Dendritic cell treated with granulocyte-macrophage colony-stimulating factor and Interleukin-4, amounts not matched to agents 40 ng/mL and 50 ng/mL, for 4 days (primary cell): ENCODE data around the gene OLFM3.

ENCODE experiments used
- H3K27ac Mint-ChIP-seq: one replicate; pipeline ENCODE4 v1.8.0; 2022; ENCODE audit warnings: mild to moderate bottlenecking, mixed read lengths
- H3K27me3 Mint-ChIP-seq: one replicate; pipeline ENCODE4 v1.8.0; 2022; ENCODE audit warnings: mild to moderate bottlenecking, mixed read lengths
- H3K36me3 Mint-ChIP-seq: one replicate; pipeline ENCODE4 v1.8.0; 2022; ENCODE audit warnings: low read depth, mixed read lengths
- H3K4me1 Mint-ChIP-seq: one replicate; pipeline ENCODE4 v1.8.0; 2022; ENCODE audit warnings: low read depth, mixed read lengths
- H3K4me3 Mint-ChIP-seq: one replicate; pipeline ENCODE4 v1.8.0; 2022; ENCODE audit warnings: mild to moderate bottlenecking, moderate library complexity, mixed read lengths
- H3K9me3 Mint-ChIP-seq: one replicate; pipeline ENCODE4 v1.8.0; 2022; ENCODE audit warnings: mixed read lengths
- intact Hi-C: fragments of 100-400 bp; cut with micrococcal nuclease; formaldehyde crosslinking; loops from one replicate; pipeline ENCODE4 v1.15.0; 2022

Gene OLFM3

GRCh38 chr1:101920577-101920976 lies 76.1 kb downstream of the OLFM3 start:
- Mint-ChIP-seq H3K27ac (no peak overlapping the region), H3K36me3 (no peaks in the 10 kb centered on the region), H3K4me3 (no peak overlapping the region), H3K9me3 (no peaks in the 10 kb centered on the region), H3K4me1 (no peaks in the 10 kb centered on the region), H3K27me3 (no peaks in the 10 kb centered on the region)
- intact Hi-C loops: no loop called here

- intact Hi-C loops: no loop called here
- Mint-ChIP-seq H3K4me3 (no peak overlapping the region), H3K27me3 (no peaks in the 10 kb centered on the region), H3K9me3 (no peaks in the 10 kb centered on the region), H3K36me3 (no peaks in the 10 kb centered on the region), H3K4me1 (no peaks in the 10 kb centered on the region), H3K27ac (no peak overlapping the region)
These were observed 78.4 kb downstream of the OLFM3 start for GRCh38 chr1:101918277-101918676.

GRCh38 chr1:101915597-101915996 lies 81.1 kb downstream of the OLFM3 start:
- no peaks in the 10 kb centered on the region for H3K4me1 Mint-ChIP-seq
- H3K4me3 Mint-ChIP-seq: no peak overlapping the region
- intact Hi-C loops: no loop called here
- no peaks in the 10 kb centered on the region for H3K27me3 Mint-ChIP-seq
- H3K27ac Mint-ChIP-seq: no peak overlapping the region
- H3K9me3 Mint-ChIP-seq: no peaks in the 10 kb centered on the region
- no peaks in the 10 kb centered on the region for H3K36me3 Mint-ChIP-seq

GRCh38 chr1:101914473-101915242 lies 82.1 kb downstream of the OLFM3 start:
- no peak overlapping the region for H3K4me3 Mint-ChIP-seq
- H3K27me3 Mint-ChIP-seq: no peaks in the 10 kb centered on the region
- H3K9me3 Mint-ChIP-seq: no peaks in the 10 kb centered on the region
- no peaks in the 10 kb centered on the region for H3K36me3 Mint-ChIP-seq
- H3K4me1 Mint-ChIP-seq: no peaks in the 10 kb centered on the region
- no peak overlapping the region for H3K27ac Mint-ChIP-seq
- intact Hi-C loops: no loop called here

- Mint-ChIP-seq H3K4me1 (no peaks in the 10 kb centered on the region), H3K27ac (no peak overlapping the region), H3K36me3 (no peaks in the 10 kb centered on the region), H3K4me3 (no peak overlapping the region), H3K9me3 (no peaks in the 10 kb centered on the region), H3K27me3 (no peaks in the 10 kb centered on the region)
- intact Hi-C loops: no loop called here
These were observed 84.8 kb downstream of the OLFM3 start for GRCh38 chr1:101911894-101912293.

- Mint-ChIP-seq H3K4me1 (no peaks in the 10 kb centered on the region), H3K36me3 (no peaks in the 10 kb centered on the region), H3K9me3 (no peaks in the 10 kb centered on the region), H3K27me3 (no peaks in the 10 kb centered on the region), H3K27ac (no peak overlapping the region), H3K4me3 (no peak overlapping the region)
- intact Hi-C loops: no loop called here
These were observed 87.7 kb downstream of the OLFM3 start for GRCh38 chr1:101908980-101909379.

- Mint-ChIP-seq H3K27ac (no peak overlapping the region), H3K4me1 (no peaks in the 10 kb centered on the region), H3K27me3 (no peaks in the 10 kb centered on the region), H3K9me3 (no peaks in the 10 kb centered on the region), H3K4me3 (no peak overlapping the region), H3K36me3 (no peaks in the 10 kb centered on the region)
- intact Hi-C loops: no loop called here
These were observed 89.5 kb downstream of the OLFM3 start for GRCh38 chr1:101907264-101907663.

- no peaks in the 10 kb centered on the region for H3K4me1 Mint-ChIP-seq
- H3K27ac Mint-ChIP-seq: no peak overlapping the region
- intact Hi-C loops: no loop called here
- H3K4me3 Mint-ChIP-seq: no peak overlapping the region
- no peaks in the 10 kb centered on the region for H3K9me3 Mint-ChIP-seq
- H3K36me3 Mint-ChIP-seq: no peaks in the 10 kb centered on the region
- no peaks in the 10 kb centered on the region for H3K27me3 Mint-ChIP-seq
These were observed 91.4 kb downstream of the OLFM3 start for GRCh38 chr1:101905283-101905835.

GRCh38 chr1:101902199-101902598 lies 94.5 kb downstream of the OLFM3 start:
- H3K4me3 Mint-ChIP-seq: no peak overlapping the region
- H3K27ac Mint-ChIP-seq: no peak overlapping the region
- no peaks in the 10 kb centered on the region for H3K27me3 Mint-ChIP-seq
- no peaks in the 10 kb centered on the region for H3K36me3 Mint-ChIP-seq
- intact Hi-C loops: no loop called here
- no peaks in the 10 kb centered on the region for H3K4me1 Mint-ChIP-seq
- no peaks in the 10 kb centered on the region for H3K9me3 Mint-ChIP-seq

GRCh38 chr1:101898137-101898536 lies 98.6 kb downstream of the OLFM3 start:
- no peak overlapping the region for H3K4me3 Mint-ChIP-seq
- intact Hi-C loops: no loop called here
- no peaks in the 10 kb centered on the region for H3K4me1 Mint-ChIP-seq
- H3K36me3 Mint-ChIP-seq: no peaks in the 10 kb centered on the region
- no peaks in the 10 kb centered on the region for H3K9me3 Mint-ChIP-seq
- no peak overlapping the region for H3K27ac Mint-ChIP-seq
- no peaks in the 10 kb centered on the region for H3K27me3 Mint-ChIP-seq

- Mint-ChIP-seq H3K27ac (no peak overlapping the region), H3K4me3 (no peak overlapping the region), H3K4me1 (no peaks in the 10 kb centered on the region), H3K27me3 (no peaks in the 10 kb centered on the region), H3K9me3 (no peaks in the 10 kb centered on the region), H3K36me3 (no peaks in the 10 kb centered on the region)
- intact Hi-C loops: no loop called here
These were observed 112.1 kb downstream of the OLFM3 start for GRCh38 chr1:101884621-101885020.

GRCh38 chr1:101875891-101876290 lies 120.8 kb downstream of the OLFM3 start:
- Mint-ChIP-seq H3K4me1 (no peaks in the 10 kb centered on the region), H3K27ac (no peak overlapping the region), H3K27me3 (no peaks in the 10 kb centered on the region), H3K9me3 (no peaks in the 10 kb centered on the region), H3K4me3 (no peak overlapping the region), H3K36me3 (no peaks in the 10 kb centered on the region)
- intact Hi-C loops: no loop called here

GRCh38 chr1:101873672-101874071 lies 123.1 kb downstream of the OLFM3 start:
- H3K4me3 Mint-ChIP-seq: no peak overlapping the region
- H3K27ac Mint-ChIP-seq: no peak overlapping the region
- H3K4me1 Mint-ChIP-seq: no peaks in the 10 kb centered on the region
- H3K9me3 Mint-ChIP-seq: peaks cover 8% of the 10 kb centered on the region
- H3K36me3 Mint-ChIP-seq: no peaks in the 10 kb centered on the region
- intact Hi-C loops: no loop called here
- H3K27me3 Mint-ChIP-seq: no peaks in the 10 kb centered on the region

GRCh38 chr1:101859941-101860340 lies 136.8 kb downstream of the OLFM3 start:
- intact Hi-C loops: no loop called here
- Mint-ChIP-seq H3K9me3 (peaks cover 10% of the 10 kb centered on the region), H3K4me3 (no peak overlapping the region)

GRCh38 chr1:101854271-101854670 lies 142.5 kb downstream of the OLFM3 start:
- Mint-ChIP-seq H3K4me1 (no peaks in the 10 kb centered on the region), H3K9me3 (peaks cover 8% of the 10 kb centered on the region), H3K27ac (no peak overlapping the region), H3K4me3 (no peak overlapping the region), H3K27me3 (no peaks in the 10 kb centered on the region), H3K36me3 (no peaks in the 10 kb centered on the region)
- intact Hi-C loops: no loop called here

More at GRCh38 chr1:101859941-101860340, 136.8 kb downstream of the OLFM3 start:
- Mint-ChIP-seq H3K27ac (no peak overlapping the region), H3K36me3 (no peaks in the 10 kb centered on the region), H3K27me3 (no peaks in the 10 kb centered on the region), H3K4me1 (no peaks in the 10 kb centered on the region)
